ENCODE measurements around the gene FCHO1. TPM values are rescaled to one million over a fixed set of nuclear protein-coding genes. Genes with fewer than 3 reads are reported as not detected.
A peak's percentile ranks its signal among the peaks of the same experiment; 100 is the strongest.

FCHO1 gene
- 1.0 TPM for total RNA-seq
- long read RNA-seq, partial matches to known transcripts, result 2 of 2 reads
- long read RNA-seq, other reads (novel, unspliced or antisense), result 0 of 2 reads

GRCh38 chr19:17751103-17751911, at the start of gene FCHO1:
TSS of gene FCHO1 (plus strand) at chr19:17751477. CDS start at chr19:17755165, 3,688 bp downstream.
- DNase-seq (ENCODE audit: low spot score), result peak; percentile 83
- intact Hi-C loops (cut with DNase I), result no loop called here

GRCh38 chr19:17703824-17704463, 47.3 kb upstream of the FCHO1 start:
- intact Hi-C loops (cut with DNase I), result loop anchor here (5.0 to 10.0 kb wide), 2 partner anchors 63 to 151 kb away; partner anchors contain the start of gene RPL18A
- DNase-seq (ENCODE audit: low spot score), result peak; percentile 84

- intact Hi-C loops (cut with DNase I), result loop anchor here (10.0 kb wide), 1 partner anchor 148 kb away; the partner anchor contains the start of gene RPL18A
- no peak for DNase-seq (ENCODE audit: low spot score)
These were observed 44.5 kb upstream of the FCHO1 start for GRCh38 chr19:17706750-17707181.

GRCh38 chr19:17711851-17712250, 39.4 kb upstream of the FCHO1 start:
- intact Hi-C loops (cut with DNase I), result no loop called here
- no peak for DNase-seq (ENCODE audit: low spot score)

GRCh38 chr19:17716309-17716929, 34.9 kb upstream of the FCHO1 start:
- intact Hi-C loops (cut with DNase I), result no loop called here
- no peak for DNase-seq (ENCODE audit: low spot score)

- intact Hi-C loops (cut with DNase I), result no loop called here
- no peak for DNase-seq (ENCODE audit: low spot score)
These were observed 32.7 kb upstream of the FCHO1 start for GRCh38 chr19:17718550-17718946.

GRCh38 chr19:17718947-17719711, 32.1 kb upstream of the FCHO1 start, which contains the start of gene MAP1S:
TSS of gene MAP1S (plus strand) at chr19:17719480. CDS start at chr19:17719503, 23 bp downstream.
- intact Hi-C loops (cut with DNase I), result no loop called here
- DNase-seq (ENCODE audit: low spot score), result peak; percentile 84

- intact Hi-C loops (cut with DNase I), result no loop called here
- DNase-seq (ENCODE audit: low spot score), result no peak
These were observed 31.4 kb upstream of the FCHO1 start for GRCh38 chr19:17719730-17720400.

- DNase-seq (ENCODE audit: low spot score), result no peak
- intact Hi-C loops (cut with DNase I), result no loop called here
These were observed 30.8 kb upstream of the FCHO1 start for GRCh38 chr19:17720440-17720839.

GRCh38 chr19:17721111-17721628, 30.1 kb upstream of the FCHO1 start:
- DNase-seq (ENCODE audit: low spot score), result no peak
- intact Hi-C loops (cut with DNase I), result no loop called here

GRCh38 chr19:17721821-17722220, 29.5 kb upstream of the FCHO1 start:
- intact Hi-C loops (cut with DNase I), result no loop called here
- peak; percentile 82 for DNase-seq (ENCODE audit: low spot score)

GRCh38 chr19:17722655-17723240, 28.5 kb upstream of the FCHO1 start:
- no peak for DNase-seq (ENCODE audit: low spot score)
- intact Hi-C loops (cut with DNase I), result no loop called here

GRCh38 chr19:17724655-17725054, 26.6 kb upstream of the FCHO1 start:
- no peak for DNase-seq (ENCODE audit: low spot score)
- intact Hi-C loops (cut with DNase I), result no loop called here

GRCh38 chr19:17725422-17726078, 25.7 kb upstream of the FCHO1 start:
- intact Hi-C loops (cut with DNase I), result no loop called here
- DNase-seq (ENCODE audit: low spot score), result no peak

- intact Hi-C loops (cut with DNase I), result no loop called here
- DNase-seq (ENCODE audit: low spot score), result no peak
These were observed 25.0 kb upstream of the FCHO1 start for GRCh38 chr19:17726136-17726741.

GRCh38 chr19:17726964-17727773, 24.1 kb upstream of the FCHO1 start:
- intact Hi-C loops (cut with DNase I), result no loop called here
- DNase-seq (ENCODE audit: low spot score), result no peak

GRCh38 chr19:17727843-17728242, 23.4 kb upstream of the FCHO1 start:
- DNase-seq (ENCODE audit: low spot score), result no peak
- intact Hi-C loops (cut with DNase I), result no loop called here
